Measurements from ENCODE around the gene GPR89B. TPM values are rescaled to one million over a fixed set of nuclear protein-coding genes. Genes with fewer than 3 reads are reported as not detected.

GPR89B gene
- total and polyA plus RNA-seq, 12 donors: 4.9 to 10.7 (median 6.6) TPM

DNA sequence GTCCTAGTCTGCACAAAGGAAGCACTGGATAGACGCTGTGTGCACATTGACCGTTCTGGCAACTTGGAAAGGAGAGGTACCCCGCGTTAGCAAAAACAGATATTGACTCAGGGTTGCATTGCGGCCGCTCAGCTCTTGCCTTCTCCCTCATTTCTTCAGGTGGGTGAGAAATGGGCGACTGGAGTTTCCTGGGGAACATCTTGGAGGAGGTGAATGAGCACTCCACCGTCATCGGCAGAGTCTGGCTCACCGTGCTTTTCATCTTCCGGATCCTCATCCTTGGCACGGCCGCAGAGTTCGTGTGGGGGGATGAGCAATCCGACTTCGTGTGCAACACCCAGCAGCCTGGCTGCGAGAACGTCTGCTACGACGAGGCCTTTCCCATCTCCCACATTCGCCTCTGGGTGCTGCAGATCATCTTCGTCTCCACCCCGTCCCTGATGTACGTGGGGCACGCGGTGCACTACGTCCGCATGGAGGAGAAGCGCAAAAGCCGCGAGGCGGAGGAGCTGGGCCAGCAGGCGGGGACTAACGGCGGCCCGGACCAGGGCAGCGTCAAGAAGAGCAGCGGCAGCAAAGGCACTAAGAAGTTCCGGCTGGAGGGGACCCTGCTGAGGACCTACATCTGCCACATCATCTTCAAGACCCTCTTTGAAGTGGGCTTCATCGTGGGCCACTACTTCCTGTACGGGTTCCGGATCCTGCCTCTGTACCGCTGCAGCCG lies 20.3 kb upstream of the GPR89B start:
- no peak overlapping the region for H3K4me3 ChIP-seq
- no peaks in the 10 kb centered on the region for H3K36me3 ChIP-seq
- peaks cover 0 to 8% (median 0%) of the 10 kb centered on the region in 7 donors for H3K27me3 ChIP-seq
- WGBS, 2 donors: 95% methylated on average over 44 of the region's 44 CpGs
- H3K9me3 ChIP-seq: no peaks in the 10 kb centered on the region
- ATAC-seq: no peak
- intact Hi-C loops (cut with DNase I): no loop called here
- TF ChIP-seq, protein P1, sequence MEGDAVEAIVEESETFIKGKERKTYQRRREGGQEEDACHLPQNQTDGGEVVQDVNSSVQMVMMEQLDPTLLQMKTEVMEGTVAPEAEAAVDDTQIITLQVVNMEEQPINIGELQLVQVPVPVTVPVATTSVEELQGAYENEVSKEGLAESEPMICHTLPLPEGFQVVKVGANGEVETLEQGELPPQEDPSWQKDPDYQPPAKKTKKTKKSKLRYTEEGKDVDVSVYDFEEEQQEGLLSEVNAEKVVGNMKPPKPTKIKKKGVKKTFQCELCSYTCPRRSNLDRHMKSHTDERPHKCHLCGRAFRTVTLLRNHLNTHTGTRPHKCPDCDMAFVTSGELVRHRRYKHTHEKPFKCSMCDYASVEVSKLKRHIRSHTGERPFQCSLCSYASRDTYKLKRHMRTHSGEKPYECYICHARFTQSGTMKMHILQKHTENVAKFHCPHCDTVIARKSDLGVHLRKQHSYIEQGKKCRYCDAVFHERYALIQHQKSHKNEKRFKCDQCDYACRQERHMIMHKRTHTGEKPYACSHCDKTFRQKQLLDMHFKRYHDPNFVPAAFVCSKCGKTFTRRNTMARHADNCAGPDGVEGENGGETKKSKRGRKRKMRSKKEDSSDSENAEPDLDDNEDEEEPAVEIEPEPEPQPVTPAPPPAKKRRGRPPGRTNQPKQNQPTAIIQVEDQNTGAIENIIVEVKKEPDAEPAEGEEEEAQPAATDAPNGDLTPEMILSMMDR (IDR thresholded peaks at IDR 0.05): no peak
- H3K27ac ChIP-seq: no peak overlapping the region
- no peaks in the 10 kb centered on the region for H3K4me1 ChIP-seq
- DNase-seq: no peak

DNA sequence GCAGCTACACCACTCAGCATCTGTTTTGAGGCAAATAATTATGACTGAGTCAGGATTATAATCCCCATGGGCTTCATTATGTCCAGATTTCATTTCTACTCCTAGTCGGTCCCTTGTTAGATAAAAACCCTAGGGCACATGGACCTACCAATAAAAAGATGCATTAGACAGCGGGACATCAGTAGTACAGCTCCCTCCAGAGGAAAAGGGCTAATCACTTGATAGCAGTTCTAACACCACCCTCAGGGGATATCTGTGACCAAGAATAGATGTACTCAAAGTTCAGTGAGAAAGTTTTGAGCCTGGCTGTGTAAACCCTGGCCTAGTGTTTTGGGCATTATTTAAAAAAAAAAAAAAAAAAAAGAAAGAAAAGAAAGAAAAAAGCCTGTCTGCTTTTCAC lies 15.7 kb upstream of the GPR89B start:
- DNase-seq (no peak), ATAC-seq (no peak)
- H3K36me3 ChIP-seq: no peaks in the 10 kb centered on the region
- TF ChIP-seq, protein P1 (IDR thresholded peaks at IDR 0.05): no peak
- no peak overlapping the region for H3K4me3 ChIP-seq
- no peaks in the 10 kb centered on the region for H3K9me3 ChIP-seq
- H3K27ac ChIP-seq: no peak overlapping the region
- H3K27me3 ChIP-seq: peaks cover 0 to 30% (median 3%) of the 10 kb centered on the region in 7 donors
- 50 to 62% methylated on average over 2 of the region's 2 CpGs for WGBS, 2 donors
- intact Hi-C loops (cut with DNase I): no loop called here
- no peaks in the 10 kb centered on the region for H3K4me1 ChIP-seq

DNA sequence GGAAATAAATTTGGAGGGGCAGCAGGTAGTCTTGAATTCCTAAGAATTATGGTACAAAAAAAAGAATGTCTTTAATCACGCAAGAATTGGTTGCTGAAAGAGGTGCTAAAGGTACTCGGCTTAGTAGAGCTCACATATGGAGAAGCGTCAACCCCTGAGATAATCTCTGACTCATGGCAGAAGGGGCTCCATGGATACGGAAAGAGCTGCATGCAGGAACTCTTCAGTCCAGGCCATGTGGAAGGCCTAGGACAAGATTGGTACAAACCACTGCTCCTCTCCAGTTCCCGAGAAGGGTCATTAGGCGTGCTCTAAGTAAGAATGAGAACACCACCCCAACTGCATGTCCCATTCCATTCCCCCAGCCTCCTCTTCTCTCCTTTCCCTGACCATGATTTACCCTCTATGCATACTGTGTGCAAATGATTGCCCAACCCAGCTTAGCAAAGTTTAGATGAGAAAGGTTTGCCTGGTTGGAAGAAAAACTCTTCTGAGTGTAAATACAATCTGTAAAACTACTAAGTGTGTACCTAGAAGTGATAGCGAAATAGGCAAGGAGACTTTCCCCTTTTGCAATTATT lies 14.8 kb upstream of the GPR89B start:
- TF ChIP-seq, protein P1 (IDR thresholded peaks at IDR 0.05): no peak
- H3K27me3 ChIP-seq: peaks cover 0 to 30% (median 3%) of the 10 kb centered on the region in 7 donors
- intact Hi-C loops (cut with DNase I): no loop called here
- DNase-seq (no peak), ATAC-seq (no peak)
- no peaks in the 10 kb centered on the region for H3K4me1 ChIP-seq
- WGBS, 2 donors: 87 to 91% methylated on average over 7 of the region's 7 CpGs
- no peak overlapping the region for H3K27ac ChIP-seq
- no peaks in the 10 kb centered on the region for H3K9me3 ChIP-seq
- no peaks in the 10 kb centered on the region for H3K36me3 ChIP-seq
- H3K4me3 ChIP-seq: no peak overlapping the region

DNA sequence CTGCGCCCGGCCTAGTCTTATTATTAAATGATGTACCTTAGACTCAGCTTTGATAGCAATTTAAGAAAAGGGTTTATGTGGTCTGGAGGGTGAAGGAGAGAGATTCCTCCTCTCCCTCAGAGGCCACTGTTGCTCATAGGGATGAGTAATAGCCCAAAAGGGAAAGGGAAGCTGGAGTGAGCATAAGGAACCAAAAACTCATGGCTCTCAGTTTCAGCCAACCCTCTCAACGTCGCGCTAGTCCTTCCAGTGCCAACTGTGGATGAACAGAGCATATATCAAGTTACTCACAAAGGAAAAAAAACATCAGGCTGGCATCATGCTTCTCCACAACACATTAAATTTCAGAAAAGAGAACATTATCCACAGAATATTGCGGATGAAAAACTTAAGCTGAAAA lies 8.3 kb upstream of the GPR89B start:
- ATAC-seq (no peak), DNase-seq (no peak)
- H3K4me1 ChIP-seq: no peaks in the 10 kb centered on the region
- WGBS, 2 donors: 94 to 98% methylated on average over 6 of the region's 6 CpGs
- H3K9me3 ChIP-seq: no peaks in the 10 kb centered on the region
- intact Hi-C loops (cut with DNase I): no loop called here
- no peak overlapping the region for H3K27ac ChIP-seq
- H3K4me3 ChIP-seq: no peak overlapping the region
- peaks cover 0 to 19% (median 3%) of the 10 kb centered on the region in 7 donors for H3K27me3 ChIP-seq
- TF ChIP-seq, protein P1 (IDR thresholded peaks at IDR 0.05): no peak
- no peaks in the 10 kb centered on the region for H3K36me3 ChIP-seq

All from heart right ventricle (tissue), 16 donors.